GM21717 (cell line): Measurements from ENCODE around the gene RBM22.

Experiments
- ATAC-seq: cut with Tn5 transposase; IDR thresholded peaks from one replicate; pipeline ENCODE4 v1.9.1; 2021; ENCODE audit warnings: mild to moderate bottlenecking, moderate library complexity; ENCODE audit not compliant: unreplicated experiment

The RBM22 gene

DNA sequence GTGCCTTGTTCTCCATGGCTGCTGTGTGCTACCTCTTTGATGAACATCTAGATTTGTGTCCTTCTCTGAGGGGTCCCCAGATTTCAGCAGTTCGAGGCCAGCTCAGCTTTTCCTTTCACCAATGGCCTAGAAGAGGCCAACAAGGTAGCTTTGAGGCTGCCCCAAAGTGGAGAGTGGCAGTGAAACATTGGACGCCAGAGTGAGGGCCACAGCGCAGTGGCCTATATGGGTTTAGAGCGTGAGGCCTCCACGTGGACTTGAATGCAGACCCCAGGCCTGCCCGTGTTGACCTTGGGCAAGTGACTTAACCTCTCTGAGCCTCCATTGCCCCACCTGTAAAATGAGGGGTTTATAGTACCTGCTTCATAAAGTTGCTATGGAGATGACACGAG, 28.0 kb downstream of the RBM22 start:
- ATAC-seq, result no peak

DNA sequence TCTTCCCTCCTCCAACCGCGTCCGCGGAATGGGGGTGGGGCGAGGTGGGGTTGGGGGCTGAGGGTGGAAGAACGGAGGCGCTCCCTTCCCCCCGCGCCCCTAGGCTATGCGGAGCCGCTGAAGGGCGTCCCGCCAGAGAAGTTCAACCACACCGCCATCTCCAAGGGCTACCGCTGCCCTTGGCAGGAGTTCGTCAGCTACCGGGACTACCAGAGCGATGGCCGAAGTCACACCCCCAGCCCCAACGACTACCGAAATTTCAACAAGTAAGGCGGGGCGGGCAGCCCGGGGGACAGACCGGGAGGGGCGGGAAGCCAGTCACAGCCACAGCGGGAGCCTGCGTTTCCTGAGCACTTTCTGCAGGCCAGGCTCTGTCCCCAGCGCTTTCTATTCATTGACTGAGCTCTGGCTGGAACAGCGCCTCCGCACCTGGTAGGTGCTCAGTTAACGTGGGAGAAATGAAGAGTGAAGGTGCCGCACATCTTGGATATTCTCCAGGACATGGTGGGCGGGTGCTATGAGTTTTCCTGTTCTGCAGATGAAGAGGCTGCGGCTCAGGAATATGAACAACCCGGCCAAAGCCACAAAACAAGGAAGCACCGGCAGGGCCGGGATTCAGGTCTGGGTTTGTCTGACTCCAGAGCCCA, 28.5 kb downstream of the RBM22 start:
- no peak for ATAC-seq

DNA sequence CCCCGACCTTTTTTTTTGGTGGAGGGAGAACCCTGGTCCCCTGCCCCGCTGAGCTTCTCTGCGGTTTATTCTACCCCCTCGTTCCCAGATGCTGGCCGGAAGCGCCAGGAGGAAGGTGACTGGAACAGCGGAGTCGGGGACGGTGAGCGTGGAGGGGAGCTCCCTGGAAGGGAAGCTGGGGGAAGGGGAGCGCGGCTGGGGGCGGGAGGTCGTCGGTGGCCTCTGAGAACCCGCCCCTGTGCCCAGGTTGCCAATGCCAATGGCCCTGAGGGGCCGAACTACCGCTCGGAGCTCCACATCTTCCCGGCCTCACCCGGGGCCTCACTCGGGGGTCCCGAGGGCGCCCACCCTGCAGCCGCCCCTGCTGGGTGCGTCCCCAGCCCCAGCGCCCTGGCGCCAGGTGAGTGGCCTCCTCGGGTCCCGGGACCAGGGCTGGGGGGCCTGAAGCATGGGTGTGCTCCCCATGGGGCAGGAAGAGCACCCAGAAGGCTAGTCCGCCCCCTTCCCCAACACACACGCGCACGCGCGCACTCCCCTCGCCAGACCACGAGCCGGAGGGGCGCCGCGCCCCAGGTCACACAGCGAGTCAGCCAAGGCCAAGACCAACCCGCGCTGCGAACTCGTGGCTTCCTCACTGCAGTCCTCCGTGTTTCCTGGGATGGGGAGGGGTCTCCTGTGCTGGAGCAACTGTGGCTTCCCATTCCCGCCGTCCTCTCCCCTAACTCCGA, 29.2 kb downstream of the RBM22 start:
- ATAC-seq, result no peak

DNA sequence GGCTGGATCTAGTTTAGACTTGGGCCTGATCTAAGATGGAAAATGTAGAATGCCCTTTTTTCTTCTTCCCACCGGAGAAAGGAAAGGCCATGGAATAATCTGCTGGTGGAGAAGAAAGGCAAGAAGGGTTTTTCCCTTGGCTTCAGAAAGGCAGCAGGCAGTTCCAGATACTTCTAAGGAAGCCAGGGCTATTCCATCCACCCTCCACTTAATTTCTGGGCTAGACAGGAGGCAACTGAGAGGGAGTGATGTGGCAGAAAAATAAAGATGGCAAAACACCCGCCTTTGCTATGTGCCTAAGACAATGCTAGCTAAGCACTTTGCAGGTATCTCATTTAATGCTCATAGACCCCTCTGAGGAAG, 29.9 kb downstream of the RBM22 start:
- no peak for ATAC-seq

DNA sequence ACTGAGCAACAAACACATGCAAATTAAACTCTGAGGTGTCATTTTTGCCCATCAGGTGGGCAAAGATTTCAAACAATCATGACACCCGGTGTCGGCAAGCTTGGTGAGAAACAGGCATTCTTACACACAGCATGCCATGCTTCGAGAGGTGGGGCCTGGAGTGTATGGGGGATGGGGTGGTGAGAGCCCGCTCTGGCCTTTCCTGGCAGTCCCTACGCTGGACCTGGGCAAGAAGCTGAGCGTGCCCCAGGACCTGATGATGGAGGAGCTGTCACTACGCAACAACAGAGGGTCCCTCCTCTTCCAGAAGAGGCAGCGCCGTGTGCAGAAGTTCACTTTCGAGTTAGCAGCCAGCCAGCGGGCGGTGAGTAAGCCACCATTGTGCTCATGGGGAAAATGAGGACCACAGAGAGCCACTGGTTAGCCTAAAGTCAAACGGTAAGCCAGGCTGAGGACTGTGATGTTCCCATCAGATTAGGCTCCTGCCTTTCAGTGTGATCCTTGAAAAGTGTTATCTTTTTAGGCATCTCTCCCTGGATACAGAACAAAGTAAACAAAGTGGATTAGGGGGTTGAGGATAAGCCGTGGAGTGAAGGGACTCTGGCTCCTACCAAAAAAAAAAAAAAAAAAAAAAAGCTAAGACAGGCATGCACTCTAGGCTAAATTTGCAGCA, 30.5 kb downstream of the RBM22 start:
- ATAC-seq, result no peak

DNA sequence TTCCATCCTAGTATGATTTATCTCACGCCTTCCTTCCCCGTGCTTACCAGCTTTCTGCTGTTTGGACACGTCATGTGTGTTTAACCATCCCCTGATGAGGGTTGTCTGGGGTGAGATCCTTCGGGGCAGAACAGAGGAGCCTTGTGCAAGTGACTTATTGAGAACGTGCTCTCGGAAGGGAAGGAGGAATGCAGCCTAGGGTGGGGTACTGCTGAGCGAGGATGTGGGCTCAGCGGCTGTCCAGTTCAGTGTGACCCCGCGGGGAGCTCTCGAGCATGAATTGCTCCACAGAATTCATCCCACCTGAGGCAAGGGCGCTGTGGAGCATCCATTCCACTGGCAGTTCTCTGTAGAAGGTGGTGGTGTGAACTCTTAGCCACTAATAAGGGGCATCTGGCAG, 35.8 kb downstream of the RBM22 start:
- no peak for ATAC-seq

DNA sequence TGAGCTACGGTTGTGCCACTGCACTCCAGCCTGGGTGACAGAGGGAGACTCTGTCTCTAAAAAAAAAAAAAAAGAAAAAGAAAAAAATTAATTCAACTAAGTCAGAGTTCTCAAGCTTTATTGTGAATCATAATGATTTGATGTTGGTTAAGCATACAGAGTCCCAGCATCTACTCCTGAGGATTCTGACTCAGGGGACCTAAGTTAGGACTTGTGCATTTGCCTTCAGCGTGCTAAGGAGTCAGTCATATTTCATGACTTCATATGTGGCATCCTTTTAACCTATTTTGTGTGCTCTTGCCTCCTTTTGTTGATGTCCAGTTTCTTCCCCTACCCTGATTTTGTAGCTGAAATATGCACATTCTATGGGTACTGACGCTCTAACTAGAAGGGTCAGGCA, 36.9 kb downstream of the RBM22 start:
- ATAC-seq, result no peak

DNA sequence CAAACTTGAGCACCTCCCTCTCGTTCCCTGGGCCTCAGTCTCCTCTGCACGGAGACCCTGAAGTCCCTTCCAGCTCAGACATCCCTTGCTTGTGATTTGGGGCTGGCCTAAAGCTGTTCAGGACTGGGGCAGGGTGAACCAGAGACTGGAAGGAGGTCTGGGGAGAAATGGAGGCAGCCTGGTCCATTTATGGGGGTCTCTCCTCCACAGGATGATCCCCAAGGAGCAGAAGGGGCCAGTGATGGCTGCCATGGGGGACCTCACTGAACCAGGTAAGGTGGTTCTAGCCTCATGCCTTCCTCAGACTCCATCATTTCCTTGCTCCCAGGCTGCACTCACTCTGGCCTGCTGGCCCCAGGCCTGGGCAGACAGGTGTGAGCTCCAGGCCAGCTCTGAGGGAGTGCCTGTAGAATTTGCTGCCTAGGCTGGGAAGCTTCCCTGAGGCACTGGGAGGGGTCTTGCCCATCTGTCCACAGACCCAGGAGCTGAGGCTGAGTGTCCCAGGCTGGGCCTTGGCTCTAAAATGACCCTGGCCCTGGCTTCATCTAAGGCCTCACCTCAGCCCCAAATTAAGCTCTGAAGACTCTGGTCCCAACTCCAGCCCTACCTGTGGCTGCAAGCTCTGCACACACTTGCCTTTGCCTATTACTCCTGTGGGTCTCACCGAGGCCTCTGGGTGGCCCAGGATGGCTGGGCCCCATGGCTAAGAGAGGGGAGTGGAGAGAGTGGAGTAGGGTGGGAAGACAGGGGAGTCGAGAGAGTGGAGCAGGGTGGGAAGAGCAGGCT, 37.9 kb downstream of the RBM22 start:
- ATAC-seq, result no peak

DNA sequence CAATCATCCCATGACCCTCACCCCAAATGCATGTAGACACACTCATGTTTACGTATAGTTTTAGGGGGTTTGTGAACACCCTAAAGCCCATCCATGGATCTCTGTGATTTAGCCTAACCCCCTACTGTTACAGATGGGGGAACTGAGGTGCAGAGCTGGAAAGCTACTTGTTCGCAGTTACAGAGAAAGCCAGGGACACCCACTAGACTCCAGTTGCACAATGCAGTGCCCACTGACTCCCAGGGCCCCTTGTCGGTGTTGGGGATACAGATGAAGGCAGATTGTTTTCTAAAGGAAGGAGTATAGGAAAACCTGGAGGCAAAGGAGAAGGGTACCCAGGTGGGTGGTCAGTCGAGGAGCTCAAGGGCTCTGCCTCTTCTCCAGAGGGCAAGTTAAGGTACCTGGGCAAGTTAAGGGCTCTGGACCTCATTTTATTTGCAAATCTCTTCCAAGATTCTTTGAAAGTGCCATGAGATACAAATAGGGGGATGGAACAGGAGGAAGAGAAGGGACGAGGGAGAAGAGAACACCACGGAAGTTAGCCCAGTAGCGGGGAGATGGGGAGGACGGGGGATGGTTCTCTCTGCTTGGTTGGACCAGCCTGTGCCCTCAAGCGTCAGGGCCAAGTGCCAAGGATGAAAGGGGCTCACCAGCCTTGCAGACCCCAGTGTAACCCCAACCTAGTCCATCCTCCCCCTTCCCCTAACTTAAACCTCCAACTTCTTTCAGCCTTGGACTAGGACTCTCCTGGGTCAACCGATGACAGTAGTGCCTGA, 38.9 kb downstream of the RBM22 start:
- ATAC-seq, result no peak

DNA sequence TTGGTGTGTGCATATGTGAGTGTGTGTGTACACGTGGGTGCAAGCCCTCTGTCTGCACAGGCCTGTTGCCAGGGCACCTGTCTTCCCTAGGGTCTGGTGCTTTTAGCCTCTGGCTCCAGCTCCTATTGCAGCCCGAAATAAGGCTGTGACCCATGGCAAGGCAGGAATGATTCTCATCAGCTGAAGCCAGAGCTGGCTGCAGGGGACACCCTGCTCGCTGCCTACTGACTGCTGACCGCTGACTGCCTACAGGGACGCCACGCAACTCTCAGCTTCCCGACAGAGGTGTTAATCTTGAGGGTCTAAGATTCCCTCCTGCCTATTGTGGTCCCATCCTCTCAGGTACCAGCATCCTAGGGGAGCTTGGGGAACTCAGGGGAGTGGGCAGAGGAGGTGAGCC, 39.8 kb downstream of the RBM22 start, which contains the start of gene MYOZ3:
MYOZ3 (plus strand) TSS at position 166 of the 400 bp plus-strand sequence. CDS start 1,691 bp downstream, outside the sequence.
- no peak for ATAC-seq

DNA sequence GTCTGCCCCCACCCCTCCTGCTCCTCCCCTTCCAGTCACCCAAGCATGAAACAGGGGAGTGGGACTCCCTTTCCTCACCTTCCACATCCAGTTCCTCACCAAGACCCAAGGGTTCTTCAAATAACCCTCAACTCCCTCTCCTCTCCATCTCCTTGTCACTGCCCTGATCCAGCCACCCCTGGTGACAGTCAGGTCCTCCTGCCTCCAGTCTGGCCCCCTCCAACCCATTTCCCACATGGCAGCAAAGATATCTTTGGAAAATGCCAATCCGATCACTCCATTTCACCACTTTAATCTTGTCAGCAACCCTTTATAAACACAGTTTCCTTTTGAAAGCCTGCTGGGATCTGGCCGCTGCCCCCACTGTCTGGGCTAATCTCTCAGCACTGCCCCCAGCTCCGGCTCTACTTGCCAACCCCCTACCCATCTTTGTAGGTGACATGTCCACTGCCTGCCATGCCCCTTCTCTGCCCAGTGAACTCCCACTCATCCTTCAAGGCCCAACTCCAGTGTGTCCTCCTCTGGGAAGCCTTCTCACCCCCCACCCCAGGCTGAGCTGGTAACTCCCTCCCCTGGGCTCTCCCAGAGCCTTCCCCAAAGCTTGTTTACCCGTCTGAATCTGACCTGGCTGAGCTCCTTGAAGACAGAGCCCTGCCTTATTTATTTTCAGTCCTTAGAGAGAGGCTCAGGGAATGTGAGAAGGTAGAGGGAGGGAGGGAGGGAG, 40.6 kb downstream of the RBM22 start:
- ATAC-seq, result no peak

DNA sequence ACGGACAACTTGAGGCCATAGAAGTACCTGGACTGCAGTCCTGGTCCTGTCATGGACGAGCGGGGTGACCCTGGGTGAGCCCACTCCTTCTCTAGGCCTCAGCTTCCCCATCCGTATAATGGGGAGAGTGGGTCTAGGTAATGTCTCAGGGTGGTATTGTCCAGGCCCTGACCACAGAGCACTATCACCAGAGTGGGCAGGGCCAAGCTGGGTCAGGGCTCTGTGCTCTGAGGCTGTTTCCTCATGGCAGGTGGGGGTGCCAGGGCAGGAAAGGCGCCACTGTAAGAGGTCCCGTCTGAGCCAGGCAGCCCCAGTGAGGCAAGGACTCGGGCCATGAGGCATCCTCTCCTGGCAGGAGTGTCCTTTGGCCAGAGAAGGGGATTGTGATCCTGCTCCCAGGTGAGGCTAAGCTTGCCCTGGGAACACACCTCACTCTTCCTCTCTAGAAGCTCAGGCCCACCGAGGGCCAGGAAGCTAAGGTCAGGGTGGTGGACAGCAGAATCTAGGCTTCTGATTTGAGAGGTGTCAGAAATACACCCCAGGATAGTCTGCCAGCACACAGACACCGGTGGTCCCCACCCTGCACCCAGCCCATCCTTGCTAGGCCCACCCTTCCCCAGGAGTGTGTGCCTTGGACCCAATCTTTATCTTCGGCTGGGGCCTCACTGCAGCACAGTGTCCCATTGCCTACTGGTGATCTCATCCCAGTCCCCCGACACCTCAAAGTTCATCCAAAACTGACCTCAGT, 41.3 kb downstream of the RBM22 start:
- ATAC-seq, result no peak

DNA sequence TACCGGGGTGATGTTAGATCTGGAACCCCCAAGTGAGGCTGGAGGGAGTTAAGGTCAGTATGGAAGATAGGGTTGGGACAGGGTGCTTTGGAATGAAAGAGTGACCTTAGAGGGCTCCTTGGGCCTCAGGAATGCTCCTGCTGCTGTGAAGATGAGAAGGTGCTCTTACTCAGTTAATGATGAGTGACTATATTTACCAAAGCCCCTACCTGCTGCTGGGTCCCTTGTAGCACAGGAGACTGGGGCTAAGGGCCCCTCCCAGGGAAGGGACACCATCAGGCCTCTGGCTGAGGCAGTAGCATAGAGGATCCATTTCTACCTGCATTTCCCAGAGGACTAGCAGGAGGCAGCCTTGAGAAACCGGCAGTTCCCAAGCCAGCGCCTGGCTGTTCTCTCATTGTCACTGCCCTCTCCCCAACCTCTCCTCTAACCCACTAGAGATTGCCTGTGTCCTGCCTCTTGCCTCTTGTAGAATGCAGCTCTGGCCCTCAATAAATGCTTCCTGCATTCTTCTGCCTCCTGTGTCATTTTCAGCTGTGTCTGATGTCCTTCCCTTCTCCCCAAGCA, 42.1 kb downstream of the RBM22 start:
- no peak for ATAC-seq

DNA sequence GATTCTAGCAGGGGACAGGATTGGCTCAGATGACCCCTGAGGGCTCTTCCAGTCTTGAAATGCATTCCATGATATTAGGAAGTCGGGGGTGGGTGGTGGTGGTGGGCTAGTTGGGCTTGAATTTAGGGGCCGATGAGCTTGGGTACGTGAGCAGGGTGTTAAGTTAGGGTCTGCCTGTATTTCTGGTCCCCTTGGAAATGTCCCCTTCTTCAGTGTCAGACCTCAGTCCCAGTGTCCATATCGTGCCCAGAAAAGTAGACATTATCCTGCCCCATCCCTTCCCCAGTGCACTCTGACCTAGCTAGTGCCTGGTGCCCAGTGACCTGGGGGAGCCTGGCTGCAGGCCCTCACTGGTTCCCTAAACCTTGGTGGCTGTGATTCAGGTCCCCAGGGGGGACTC, 42.7 kb downstream of the RBM22 start:
- no peak for ATAC-seq

DNA sequence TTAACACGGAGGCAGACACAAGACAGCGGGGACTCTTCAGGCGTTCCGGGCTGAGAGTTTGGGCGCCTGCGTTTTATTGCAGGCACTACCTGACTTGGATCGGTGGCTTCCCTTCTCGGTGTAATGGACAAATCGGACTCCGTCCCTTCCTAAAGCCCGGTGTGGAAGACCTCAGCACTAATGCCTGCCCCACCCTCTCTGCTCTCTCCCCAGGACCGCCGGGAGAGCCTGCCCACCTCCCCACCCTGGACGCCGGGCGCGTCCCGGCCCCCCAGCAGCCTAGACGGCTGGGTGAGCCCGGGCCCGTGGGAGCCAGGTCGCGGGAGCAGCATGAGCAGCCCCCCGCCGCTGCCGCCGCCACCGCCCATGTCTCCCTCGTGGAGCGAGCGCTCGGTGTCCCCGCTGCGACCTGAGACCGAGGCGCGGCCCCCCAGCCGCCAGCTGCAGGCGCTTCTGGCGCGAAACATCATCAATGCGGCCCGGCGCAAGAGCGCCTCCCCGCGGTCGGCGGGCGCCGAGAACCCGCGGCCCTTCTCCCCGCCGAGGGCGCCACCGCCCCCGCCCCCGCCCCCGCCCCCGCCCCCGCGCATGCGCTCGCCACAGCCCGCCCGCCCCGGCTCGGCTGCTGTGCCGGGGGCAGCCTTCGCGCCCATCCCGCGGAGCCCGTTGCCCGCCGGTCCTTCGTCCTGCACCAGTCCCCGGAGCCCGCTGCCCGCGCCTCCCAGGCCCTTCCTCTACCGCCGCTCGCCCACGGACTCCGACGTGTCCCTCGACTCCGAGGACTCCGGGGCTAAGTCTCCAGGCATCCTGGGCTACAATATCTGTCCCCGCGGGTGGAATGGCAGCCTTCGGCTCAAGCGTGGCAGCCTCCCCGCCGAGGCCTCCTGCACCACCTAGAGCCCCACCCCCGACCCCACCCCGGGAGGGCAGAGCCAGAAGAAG, 44.4 kb downstream of the RBM22 start:
- peak; percentile 55 for ATAC-seq

DNA sequence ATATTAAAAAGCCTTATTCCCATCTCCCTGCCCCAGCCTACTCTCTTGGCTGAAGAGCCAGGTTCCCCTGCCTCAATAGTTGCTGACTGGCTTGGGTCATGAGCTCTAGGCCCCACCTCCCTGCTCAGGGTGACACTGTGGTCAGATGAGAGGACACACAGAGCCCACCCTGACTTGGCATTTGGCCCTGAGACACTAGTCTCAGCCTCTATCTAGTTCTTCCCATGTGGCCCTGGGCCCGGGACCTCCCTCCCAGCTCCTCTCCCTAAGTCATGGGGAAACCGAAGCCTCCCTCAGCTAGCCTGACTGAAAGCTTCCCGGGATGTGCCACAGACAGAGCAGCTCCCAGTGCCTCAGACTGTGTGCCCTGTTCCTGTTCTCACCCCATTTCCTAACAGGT, 45.6 kb downstream of the RBM22 start:
- ATAC-seq, result no peak

DNA sequence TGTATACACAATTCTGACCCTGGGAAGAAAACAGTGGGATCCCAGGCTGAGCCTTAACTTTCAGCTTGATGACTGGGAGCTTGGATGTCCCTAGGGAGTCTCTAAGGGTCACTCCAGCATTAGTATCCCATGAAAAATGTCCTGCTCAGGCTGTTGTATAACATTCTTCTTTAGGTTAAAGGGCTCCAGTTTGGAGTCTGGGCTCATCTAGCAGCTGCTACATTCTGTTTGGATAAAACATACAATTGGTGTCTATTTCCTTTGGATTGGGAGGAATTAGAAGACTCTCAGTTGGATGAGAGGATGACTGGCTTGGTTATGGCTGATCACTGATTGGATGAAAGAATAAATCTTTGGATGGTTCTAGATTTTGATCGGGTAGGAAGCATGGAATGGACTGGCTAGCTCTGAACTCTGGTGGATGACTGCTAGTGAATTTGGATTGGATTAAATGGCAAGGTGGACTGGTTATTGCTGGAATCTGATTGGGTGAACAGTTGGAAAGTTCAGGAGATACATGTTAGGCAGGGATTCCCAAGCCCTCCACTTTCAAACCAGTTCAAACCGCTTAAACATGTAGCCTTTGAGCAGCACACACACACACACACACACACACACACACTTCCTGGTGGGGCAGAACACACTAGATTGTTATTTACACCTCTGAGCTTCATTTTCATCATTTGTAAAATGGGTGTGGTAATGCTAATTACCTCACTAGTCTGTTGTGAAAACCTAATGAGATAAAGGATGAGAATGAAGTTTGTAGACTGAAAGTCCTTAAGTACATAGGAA, 46.9 kb downstream of the RBM22 start:
- no peak for ATAC-seq
